Liver (tissue), 9 donors: Measurements from ENCODE around the gene TMUB1. TPM values are rescaled to one million over a fixed set of nuclear protein-coding genes. Genes with fewer than 3 reads are reported as not detected.
A peak's percentile ranks its signal among the peaks of the same experiment; 100 is the strongest.

Experiments
- DNase-seq: peaks from one replicate; pipeline ENCODE4 v3.0.0-alpha.2; 2017; ENCODE audit warnings: low spot score
- H3K27ac ChIP-seq, 2 donors: one replicate each; pipeline ENCODE4 v1.7.0; 2013; ENCODE audit warnings: inconsistent platforms in 2 of 2, low read length in 2 of 2, control low read depth in 1 of 2, low read depth in 1 of 2, mild to moderate bottlenecking in 1 of 2
- H3K27me3 ChIP-seq, 4 donors: one replicate each; pipeline versions ENCODE4 v1.6.1 to v1.7.0; 2013; ENCODE audit warnings: low read length in 3 of 4, inconsistent platforms in 1 of 4, mild to moderate bottlenecking in 1 of 4, moderate library complexity in 1 of 4; ENCODE audit not compliant: control insufficient read depth in 4 of 4, insufficient read depth in 4 of 4
- H3K36me3 ChIP-seq, 4 donors: one replicate each; pipeline versions ENCODE4 v1.6.1 to v1.7.0; 2013; ENCODE audit warnings: low read length in 3 of 4, mild to moderate bottlenecking in 3 of 4, low read depth in 1 of 4, moderate library complexity in 1 of 4; ENCODE audit not compliant: control insufficient read depth in 4 of 4, insufficient read depth in 3 of 4
- H3K4me1 ChIP-seq, 4 donors: one replicate each; pipeline versions ENCODE4 v1.6.1 to v1.7.0; 2013; ENCODE audit warnings: low read length in 3 of 4, mild to moderate bottlenecking in 3 of 4, moderate library complexity in 1 of 4; ENCODE audit not compliant: control insufficient read depth in 4 of 4, insufficient read depth in 4 of 4
- H3K4me3 ChIP-seq, 3 donors: one replicate each; pipeline versions ENCODE4 v1.6.1 to v1.7.0; 2013; ENCODE audit warnings: low read length in 3 of 3, control low read depth in 1 of 3, low read depth in 1 of 3, mild to moderate bottlenecking in 1 of 3
- H3K9ac ChIP-seq, 2 donors: one replicate each; pipeline ENCODE4 v1.7.0; 2013; ENCODE audit warnings: low read length in 2 of 2, mild to moderate bottlenecking in 2 of 2, moderate library complexity in 2 of 2, control low read depth in 1 of 2, low read depth in 1 of 2
- H3K9me3 ChIP-seq, 4 donors: one replicate each; pipeline versions ENCODE4 v1.6.1 to v1.7.0; 2013; ENCODE audit warnings: low read length in 3 of 4; ENCODE audit not compliant: control insufficient read depth in 4 of 4
- ATF3 ChIP-seq: IDR thresholded peaks from 2 replicates; pipeline ENCODE4 v1.6.1; 2016; ENCODE audit warnings: antibody characterized with exemption
- CTCF ChIP-seq: fragments of 150-350 bp; IDR thresholded peaks from 2 replicates; pipeline ENCODE4 v1.5.1; 2017; ENCODE audit warnings: improper control_type of control experiment, low read depth, low read length; ENCODE audit not compliant: missing input control
- FOXA2 ChIP-seq: IDR thresholded peaks from 2 replicates; pipeline ENCODE4 v1.6.1; 2016; ENCODE audit warnings: antibody characterized with exemption
- HNF4A ChIP-seq, 2 donors: conservative IDR thresholded peaks; 2 replicates each; pipeline ENCODE4 v1.6.1; 2016; ENCODE audit warnings: antibody characterized with exemption in 2 of 2, mild to moderate bottlenecking in 2 of 2
- HNF4G ChIP-seq: IDR thresholded peaks from 2 replicates; pipeline ENCODE4 v1.6.1; 2016; ENCODE audit warnings: antibody characterized with exemption
- MAX ChIP-seq: IDR thresholded peaks from 2 replicates; pipeline ENCODE4 v1.6.1; 2016; ENCODE audit warnings: antibody characterized with exemption
- RAD21 ChIP-seq, 2 donors: IDR thresholded peaks; 2 replicates each; pipeline ENCODE4 v1.6.1; 2016; ENCODE audit warnings: antibody characterized with exemption in 2 of 2, mild to moderate bottlenecking in 2 of 2
- REST ChIP-seq: IDR thresholded peaks from 2 replicates; pipeline ENCODE4 v1.6.1; 2016; ENCODE audit warnings: antibody characterized with exemption, mild to moderate bottlenecking
- WGBS: extraction: QIAGEN DNeasy Blood & Tissue Kit; methylation state at CpG from one replicate; pipeline ENCODE4 v1.1.7; 2013; 5-methylcytosine and 5-hydroxymethylcytosine counted together
- polyA plus RNA-seq, 2 donors: library from polyadenylated mRNA; stranded (reverse) in 1 of 2; unstranded in 1 of 2; fragments of 200-250 nt in 1 of 2; fragments of >200 nt in 1 of 2; fragmentation: Nextera tagmentation in 1 of 2; extraction: Ambion mirVana in 1 of 2; gene quantifications; one replicate each; pipeline versions ENCODE4 v1.2.1 to v1.2.3, GENCODE V29; 2013 to 2015
- total RNA-seq, 2 donors: library from RNA; depleted of rRNA; stranded (reverse); fragments of >200 nt; gene quantifications; one replicate each; pipeline ENCODE4 v1.2.3, GENCODE V29; 2014
- donor health status: healthy.
- donor health status: healthy.
- donor health status: healthy.
- donor health status: healthy.
- donor health status: healthy.

The TMUB1 gene
- total and polyA plus RNA-seq, 4 donors: 15.1 to 51.7 (median 30.5) TPM

GRCh38 chr7:151057506-151057988, 25.7 kb downstream of the TMUB1 start, which contains the start of gene CDK5:
CDK5 (minus strand) TSS chr7:151057897; CDS start chr7:151057848, 49 bp downstream.
- Histone ChIP-seq H3K4me3 (peak within 1 kb of the TSS; percentile 79 to 87 (median 80)), H3K9ac (peak within 1 kb of the TSS; percentile 42 to 55), H3K4me1 (peaks cover 17 to 46% (median 38%) of the 10 kb centered on the region in 4 donors), H3K27ac (peak within 1 kb of the TSS; percentile 83 to 89), H3K36me3 (no peaks in the 10 kb centered on the region), H3K27me3 (no peaks in the 10 kb centered on the region), H3K9me3 (no peaks in the 10 kb centered on the region)
- TF ChIP-seq CTCF (no peak), HNF4G (no peak), HNF4A (conservative IDR thresholded peaks at IDR 0.05) (no peak), MAX (no peak), FOXA2 (no peak), ATF3 (no peak)
- WGBS: under 1% methylated on average over 30 of the region's 30 CpGs
- no peak for DNase-seq

- H3K9me3 ChIP-seq: no peaks in the 10 kb centered on the region
- TF ChIP-seq REST (no peak), CTCF (no peak), RAD21 (IDR thresholded peaks at IDR 0.05) (no peak), MAX (no peak)
- no peaks in the 10 kb centered on the region for H3K36me3 ChIP-seq
- peak overlapping the region; percentile 16 to 19 for H3K9ac ChIP-seq
- H3K4me3 ChIP-seq: peak overlapping the region; percentile 56 to 87 (median 80)
- H3K4me1 ChIP-seq: peaks cover 15 to 41% (median 34%) of the 10 kb centered on the region in 4 donors
- DNase-seq: no peak
- no peaks in the 10 kb centered on the region for H3K27me3 ChIP-seq
- 44% methylated on average over 29 of the region's 29 CpGs for WGBS
- no peak overlapping the region for H3K27ac ChIP-seq
These were observed 26.4 kb downstream of the TMUB1 start for GRCh38 chr7:151056666-151057505.
